HepG2 (cell line): ENCODE data around the gene EMILIN1. TPM values are rescaled to one million over a fixed set of nuclear protein-coding genes. Genes with fewer than 3 reads are reported as not detected.

ENCODE experiments used
- CEBPG ChIP-seq: IDR thresholded peaks from 2 replicates; pipeline ENCODE4 v1.6.1; 2016
- ETV6 ChIP-seq: sonication (generic); formaldehyde crosslinking; conservative IDR thresholded peaks from 2 replicates; pipeline ENCODE4 v1.4.0; 2020; ENCODE audit warnings: missing genetic modification reagents
- HCFC1 ChIP-seq: fragments of 150-350 bp; IDR thresholded peaks from 2 replicates; pipeline ENCODE4 v1.6.1; 2014; ENCODE audit warnings: low read depth, low read length
- IKZF5 ChIP-seq: IDR thresholded peaks from 2 replicates; pipeline ENCODE4 v1.6.1; 2018; ENCODE audit warnings: missing genetic modification reagents, mild to moderate bottlenecking, missing compliant biosample characterization
- ISX ChIP-seq: sonication (generic); formaldehyde crosslinking; conservative IDR thresholded peaks from 2 replicates; pipeline ENCODE4 v1.5.0; 2020; ENCODE audit warnings: missing genetic modification reagents
- KLF13 ChIP-seq: sonication (generic); formaldehyde crosslinking; IDR thresholded peaks from 2 replicates; pipeline ENCODE4 v1.4.0; 2020; ENCODE audit warnings: mild to moderate bottlenecking, missing genetic modification reagents
- NAIF1 ChIP-seq: sonication (generic); formaldehyde crosslinking; IDR thresholded peaks from 2 replicates; pipeline ENCODE4 v1.5.0; 2020; ENCODE audit warnings: mild to moderate bottlenecking, missing genetic modification reagents, borderline replicate concordance
- NCOA5 ChIP-seq: sonication (generic); formaldehyde crosslinking; IDR thresholded peaks from 2 replicates; pipeline ENCODE4 v1.4.0; 2020; ENCODE audit warnings: missing genetic modification reagents
- PITX1 ChIP-seq: sonication (generic); formaldehyde crosslinking; IDR thresholded peaks from 2 replicates; pipeline ENCODE4 v1.5.1; 2020; ENCODE audit warnings: mild to moderate bottlenecking, missing genetic modification reagents
- SMARCE1 ChIP-seq: fragments of 450-650 bp; IDR thresholded peaks from 2 replicates; pipeline ENCODE4 v1.6.1; 2017; ENCODE audit warnings: borderline replicate concordance
- SMYD3 ChIP-seq: sonication (generic); formaldehyde crosslinking; IDR thresholded peaks from 2 replicates; pipeline ENCODE4 v1.8.1; 2023; ENCODE audit warnings: mild to moderate bottlenecking, missing genetic modification reagents
- TBX3 ChIP-seq: fragments of 450-650 bp; IDR thresholded peaks from 2 replicates; pipeline ENCODE4 v1.6.1; 2017; ENCODE audit warnings: antibody characterized with exemption, mild to moderate bottlenecking, inconsistent platforms, borderline replicate concordance
- ZFX ChIP-seq: sonication (generic); formaldehyde crosslinking; IDR thresholded peaks from 2 replicates; pipeline ENCODE4 v1.4.0; 2020; ENCODE audit warnings: mild to moderate bottlenecking, low read depth, missing genetic modification reagents, moderate library complexity
- ZKSCAN1 ChIP-seq: fragments of 150-350 bp; IDR thresholded peaks from 2 replicates; pipeline ENCODE4 v1.6.1; 2014; ENCODE audit warnings: low read length
- ZNF121 ChIP-seq: sonication (generic); formaldehyde crosslinking; IDR thresholded peaks from 2 replicates; pipeline ENCODE4 v1.5.0; 2020; ENCODE audit warnings: mild to moderate bottlenecking, missing genetic modification reagents
- ZNF234 ChIP-seq: sonication (generic); formaldehyde crosslinking; conservative IDR thresholded peaks from 2 replicates; pipeline ENCODE4 v1.5.1; 2020; ENCODE audit warnings: mild to moderate bottlenecking, missing genetic modification reagents
- ZNF562 ChIP-seq: sonication (generic); formaldehyde crosslinking; IDR thresholded peaks from 2 replicates; pipeline ENCODE4 v1.8.0; 2022; ENCODE audit warnings: missing genetic modification reagents, borderline replicate concordance
- ZNF567 ChIP-seq: sonication (generic); formaldehyde crosslinking; IDR thresholded peaks from 2 replicates; pipeline ENCODE4 v1.8.1; 2023; ENCODE audit warnings: mild to moderate bottlenecking, missing genetic modification reagents, borderline replicate concordance
- ZNF577 ChIP-seq: sonication (generic); formaldehyde crosslinking; IDR thresholded peaks from 2 replicates; pipeline ENCODE4 v1.4.0; 2020; ENCODE audit warnings: mild to moderate bottlenecking, low read depth, missing genetic modification reagents, borderline replicate concordance
- ZNF629 ChIP-seq: sonication (generic); formaldehyde crosslinking; conservative IDR thresholded peaks from 2 replicates; pipeline ENCODE4 v1.5.0; 2020; ENCODE audit warnings: missing genetic modification reagents
- ZNF709 ChIP-seq: sonication (generic); formaldehyde crosslinking; IDR thresholded peaks from 2 replicates; pipeline ENCODE4 v1.5.0; 2020; ENCODE audit warnings: mild to moderate bottlenecking, missing genetic modification reagents
- ZNF782 ChIP-seq: sonication (generic); formaldehyde crosslinking; IDR thresholded peaks from 2 replicates; pipeline ENCODE4 v1.4.0; 2020; ENCODE audit warnings: missing genetic modification reagents, mild to moderate bottlenecking, borderline replicate concordance
- ZNF839 ChIP-seq: sonication (generic); formaldehyde crosslinking; IDR thresholded peaks from 2 replicates; pipeline ENCODE4 v1.4.0; 2020; ENCODE audit warnings: missing genetic modification reagents, mild to moderate bottlenecking, borderline replicate concordance
- ZSCAN21 ChIP-seq: sonication (generic); formaldehyde crosslinking; IDR thresholded peaks from 2 replicates; pipeline ENCODE4 v1.8.0; 2022; ENCODE audit warnings: mild to moderate bottlenecking, missing genetic modification reagents, moderate library complexity, borderline replicate concordance
- ZSCAN30 ChIP-seq: sonication (generic); formaldehyde crosslinking; IDR thresholded peaks from 2 replicates; pipeline ENCODE4 v1.5.0; 2020; ENCODE audit warnings: mild to moderate bottlenecking, missing genetic modification reagents
- polyA plus RNA-seq, 8 experiments: library from polyadenylated mRNA; depleted of rRNA in 3 of 8; stranded (reverse) in 7 of 8; unstranded in 1 of 8; fragments of >200 nt; fragmentation: Illumina TruSeq in 4 of 8; extraction: Trizol in 4 of 8; gene quantifications; 2 replicates each; pipeline versions ENCODE4 v1.2.1 to v1.2.3, GENCODE V29; 2011 to 2016; ENCODE audit warnings: low read depth in 4 of 8, missing spikeins in 1 of 8, mixed read lengths in 1 of 8; ENCODE audit not compliant: insufficient read depth in 1 of 8
- total RNA-seq, 5 experiments: library from RNA; depleted of rRNA; stranded (reverse); fragments of >200 nt; fragmentation: Illumina TruSeq; extraction: Trizol; gene quantifications; 2 replicates each; pipeline ENCODE4 v1.2.3, GENCODE V29; 2016; ENCODE audit warnings: low read depth in 1 of 5
- TF ChIP-seq, protein P1 (sequence below): sonication (generic); formaldehyde crosslinking; IDR thresholded peaks from 2 replicates; pipeline ENCODE4; 2020; ENCODE audit warnings: missing genetic modification reagents, mild to moderate bottlenecking, borderline replicate concordance
- TF ChIP-seq, protein P2 (sequence below): sonication (generic); formaldehyde crosslinking; IDR thresholded peaks from 2 replicates; pipeline ENCODE4 v1.4.0; 2020; ENCODE audit warnings: mild to moderate bottlenecking, missing genetic modification reagents

Gene EMILIN1
- total and polyA plus RNA-seq, 2 of the 13 experiments (the other 11 are each of a cell fraction or from before 2014, with no cell fraction given), result 8.1 to 9.7 TPM

- TF ChIP-seq, protein P1, sequence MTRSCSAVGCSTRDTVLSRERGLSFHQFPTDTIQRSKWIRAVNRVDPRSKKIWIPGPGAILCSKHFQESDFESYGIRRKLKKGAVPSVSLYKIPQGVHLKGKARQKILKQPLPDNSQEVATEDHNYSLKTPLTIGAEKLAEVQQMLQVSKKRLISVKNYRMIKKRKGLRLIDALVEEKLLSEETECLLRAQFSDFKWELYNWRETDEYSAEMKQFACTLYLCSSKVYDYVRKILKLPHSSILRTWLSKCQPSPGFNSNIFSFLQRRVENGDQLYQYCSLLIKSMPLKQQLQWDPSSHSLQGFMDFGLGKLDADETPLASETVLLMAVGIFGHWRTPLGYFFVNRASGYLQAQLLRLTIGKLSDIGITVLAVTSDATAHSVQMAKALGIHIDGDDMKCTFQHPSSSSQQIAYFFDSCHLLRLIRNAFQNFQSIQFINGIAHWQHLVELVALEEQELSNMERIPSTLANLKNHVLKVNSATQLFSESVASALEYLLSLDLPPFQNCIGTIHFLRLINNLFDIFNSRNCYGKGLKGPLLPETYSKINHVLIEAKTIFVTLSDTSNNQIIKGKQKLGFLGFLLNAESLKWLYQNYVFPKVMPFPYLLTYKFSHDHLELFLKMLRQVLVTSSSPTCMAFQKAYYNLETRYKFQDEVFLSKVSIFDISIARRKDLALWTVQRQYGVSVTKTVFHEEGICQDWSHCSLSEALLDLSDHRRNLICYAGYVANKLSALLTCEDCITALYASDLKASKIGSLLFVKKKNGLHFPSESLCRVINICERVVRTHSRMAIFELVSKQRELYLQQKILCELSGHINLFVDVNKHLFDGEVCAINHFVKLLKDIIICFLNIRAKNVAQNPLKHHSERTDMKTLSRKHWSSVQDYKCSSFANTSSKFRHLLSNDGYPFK (CRISPR knock-in tag), result 0 out of 2 replicates have a peak, but pooled peaks have one; percentile 3
- no peak; the same call in 1 of the 2 replicates for TF ChIP-seq ZSCAN21 (CRISPR knock-in tag)
- TF ChIP-seq PITX1 (CRISPR knock-in tag), result peak; percentile 66
- 0 out of 2 replicates have a peak, but pooled peaks have one; percentile 10 for TF ChIP-seq ZNF629 (CRISPR knock-in tag)
- TF ChIP-seq KLF13 (CRISPR knock-in tag), result no peak
- TF ChIP-seq, protein P2, sequence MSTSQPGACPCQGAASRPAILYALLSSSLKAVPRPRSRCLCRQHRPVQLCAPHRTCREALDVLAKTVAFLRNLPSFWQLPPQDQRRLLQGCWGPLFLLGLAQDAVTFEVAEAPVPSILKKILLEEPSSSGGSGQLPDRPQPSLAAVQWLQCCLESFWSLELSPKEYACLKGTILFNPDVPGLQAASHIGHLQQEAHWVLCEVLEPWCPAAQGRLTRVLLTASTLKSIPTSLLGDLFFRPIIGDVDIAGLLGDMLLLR, result no peak
- TF ChIP-seq SMYD3 (CRISPR knock-in tag), result no peak
- no peak for TF ChIP-seq CEBPG (CRISPR knock-in tag)
- 0 out of 2 replicates have a peak, but pooled peaks have one; percentile 55 for TF ChIP-seq ZNF782
- TF ChIP-seq ZNF577 (CRISPR knock-in tag), result no peak
- TF ChIP-seq ZNF709, result peak; percentile 58; the same call in 1 of the 2 replicates
- 0 out of 2 replicates have a peak, but pooled peaks have one; percentile 83 for TF ChIP-seq ZNF567 (CRISPR knock-in tag)
- no peak for TF ChIP-seq ZNF839 (CRISPR knock-in tag)
- no peak for TF ChIP-seq NCOA5 (CRISPR knock-in tag)
- TF ChIP-seq ZNF121 (CRISPR knock-in tag), result peak; percentile 56; the same call in 1 of the 2 replicates
- no peak for TF ChIP-seq SMARCE1
- TF ChIP-seq ZNF234 (CRISPR knock-in tag), result no peak
- no peak for TF ChIP-seq ZSCAN30 (CRISPR knock-in tag)
- TF ChIP-seq ETV6 (CRISPR knock-in tag), result no peak
- TF ChIP-seq HCFC1, result no peak
- peak; percentile 63; the same call in 1 of the 2 replicates for TF ChIP-seq ZFX (CRISPR knock-in tag)
- no peak for TF ChIP-seq NAIF1 (CRISPR knock-in tag)
- TF ChIP-seq IKZF5 (CRISPR knock-in tag), result no peak
- no peak for TF ChIP-seq ISX
- TF ChIP-seq ZKSCAN1, result no peak
- TF ChIP-seq TBX3, result no peak
- no peak for TF ChIP-seq ZNF562
Measured at GRCh38 chr2:27085673-27086089, 7.3 kb downstream of the EMILIN1 start (continued).
